IPS DF 19.7 (cell line): ENCODE results near the gene TTLL9.

ENCODE experiments used
- DNase-seq: peaks from one replicate; pipeline ENCODE4 v3.0.0-alpha.2; 2013; ENCODE audit warnings: low read depth, low spot score

The TTLL9 gene

GRCh38 chr20:31945319-31945718 lies 74.9 kb downstream of the TTLL9 start:
- no peak for DNase-seq

GRCh38 chr20:31945785-31946184 lies 75.4 kb downstream of the TTLL9 start:
- no peak for DNase-seq

GRCh38 chr20:31948008-31948407 lies 77.6 kb downstream of the TTLL9 start:
- DNase-seq: no peak

- DNase-seq: no peak
Observed at GRCh38 chr20:31949877-31950646, 79.6 kb downstream of the TTLL9 start.

GRCh38 chr20:31951203-31951529 lies 80.7 kb downstream of the TTLL9 start:
- DNase-seq: no peak

GRCh38 chr20:31951530-31952453 lies 81.4 kb downstream of the TTLL9 start, which contains the start of gene PDRG1:
TSS of gene PDRG1 (minus strand) at chr20:31952046. CDS start at chr20:31951961, 85 bp downstream.
- peak; percentile 64 for DNase-seq

GRCh38 chr20:31953556-31954148 lies 83.2 kb downstream of the TTLL9 start:
- DNase-seq: no peak

- DNase-seq: no peak
Observed at GRCh38 chr20:31954500-31954899, 84.1 kb downstream of the TTLL9 start.

GRCh38 chr20:31956556-31957526 lies 86.4 kb downstream of the TTLL9 start:
- DNase-seq: no peak

- DNase-seq: no peak
Observed at GRCh38 chr20:31962761-31963160, 92.3 kb downstream of the TTLL9 start.

- DNase-seq: no peak
Observed at GRCh38 chr20:31963889-31964288, 93.5 kb downstream of the TTLL9 start.

- no peak for DNase-seq
Observed at GRCh38 chr20:31966991-31967655, 96.7 kb downstream of the TTLL9 start.

GRCh38 chr20:31967830-31968249 lies 97.4 kb downstream of the TTLL9 start, which contains the start of gene XKR7:
TSS of gene XKR7 (plus strand) at chr20:31968151. CDS start at chr20:31968176, 25 bp downstream.
- no peak for DNase-seq

- DNase-seq: peak; percentile 60
Observed at GRCh38 chr20:31968291-31969126, 98.1 kb downstream of the TTLL9 start.

GRCh38 chr20:31969991-31970390 lies 99.6 kb downstream of the TTLL9 start:
- no peak for DNase-seq

- no peak for DNase-seq
Observed at GRCh38 chr20:31972471-31973021, 102.1 kb downstream of the TTLL9 start.

GRCh38 chr20:31974296-31974695 lies 103.9 kb downstream of the TTLL9 start:
- DNase-seq: no peak

- no peak for DNase-seq
Observed at GRCh38 chr20:31974951-31975487, 104.6 kb downstream of the TTLL9 start.

- no peak for DNase-seq
Observed at GRCh38 chr20:31975874-31976273, 105.4 kb downstream of the TTLL9 start.
